22Rv1 (cell line): ENCODE data around the gene NOTCH1.
"Not testable (repeated sequence)": the region's sequence is repeated elsewhere in the genome, so short reads cannot be mapped to it uniquely, and the experiment has no call there.

Experiments
- CTCF ChIP-seq: fragments of 450-650 bp; IDR thresholded peaks from 2 replicates; pipeline ENCODE4 v1.5.1; 2017; ENCODE audit warnings: mild to moderate bottlenecking
- ZFX ChIP-seq: fragments of 450-650 bp; IDR thresholded peaks from 2 replicates; pipeline ENCODE4 v1.6.1; 2017; ENCODE audit warnings: antibody characterized with exemption, borderline replicate concordance

GRCh38 chr9:136574606-136575005 lies 28.8 kb upstream of the NOTCH1 start:
- TF ChIP-seq CTCF, ZFX: not testable (repeated sequence)
